Kidney (tissue), 14 donors: ENCODE results near the gene KIF9. TPM values are rescaled to one million over a fixed set of nuclear protein-coding genes. Genes with fewer than 3 reads are reported as not detected.

ENCODE experiments used
- DNase-seq, 5 donors: peaks; one replicate each; pipeline ENCODE4 v3.0.0-alpha.2; 2013 to 2020
- FAIRE-seq: peaks from 2 replicates; lab custom pipeline; 2012; peaks lifted over from hg19 to GRCh38; lab: Jason Lieb, UNC
- H3K27ac ChIP-seq, 2 donors: one replicate each; pipeline ENCODE4 v1.7.0; 2013; ENCODE audit warnings: low read depth in 2 of 2, low read length in 2 of 2, inconsistent platforms in 1 of 2
- H3K27me3 ChIP-seq: one replicate; pipeline ENCODE4 v1.7.1; 2013; ENCODE audit warnings: low read length, inconsistent platforms; ENCODE audit not compliant: control insufficient read depth, insufficient read depth
- H3K36me3 ChIP-seq, 3 donors: one replicate each; pipeline versions ENCODE4 v1.7.0 to v1.7.1; 2013; ENCODE audit warnings: low read length in 3 of 3, control low read depth in 1 of 3, inconsistent platforms in 1 of 3; ENCODE audit not compliant: insufficient read depth in 3 of 3, control insufficient read depth in 2 of 3
- H3K4me1 ChIP-seq, 3 donors: one replicate each; pipeline versions ENCODE4 v1.7.0 to v1.7.1; 2013; ENCODE audit warnings: low read length in 3 of 3, inconsistent platforms in 1 of 3, low read depth in 1 of 3; ENCODE audit not compliant: control insufficient read depth in 2 of 3, insufficient read depth in 2 of 3
- H3K4me3 ChIP-seq, 3 donors: one replicate each; pipeline versions ENCODE4 v1.7.0 to v1.8.1; 2013; ENCODE audit warnings: low read length in 3 of 3, control low read depth in 1 of 3, inconsistent platforms in 1 of 3
- H3K9ac ChIP-seq, 3 donors: one replicate each; pipeline versions ENCODE4 v1.7.0 to v1.7.1; 2013; ENCODE audit warnings: low read length in 3 of 3, control low read depth in 1 of 3, inconsistent platforms in 1 of 3
- H3K9me3 ChIP-seq, 3 donors: one replicate each; pipeline versions ENCODE4 v1.7.0 to v1.7.1; 2013; ENCODE audit warnings: low read length in 3 of 3, control low read depth in 1 of 3, inconsistent platforms in 1 of 3; ENCODE audit not compliant: control insufficient read depth in 2 of 3, insufficient read depth in 1 of 3
- CTCF ChIP-seq: IDR thresholded peaks from 3 replicates; pipeline ENCODE4 v1.5.1; 2012; ENCODE audit warnings: mild to moderate bottlenecking, moderate library complexity, borderline replicate concordance; ENCODE audit not compliant: insufficient read depth; ENCODE audit errors: extremely low read depth
- intact Hi-C: fragments of 100-400 bp; cut with DNase I; formaldehyde crosslinking; loops from one replicate; pipeline ENCODE4 v1.11.1; 2022
- polyA plus RNA-seq: library from polyadenylated mRNA; stranded (reverse); fragments of 350-450 nt; fragmentation: Illumina TruSeq; extraction: RNeasy Lipid Tissue Mini Kit (QIAGEN cat#74804); gene quantifications from one replicate; pipeline ENCODE4 v1.2.3, GENCODE V29; 2014; ENCODE audit warnings: low read depth, low replicate concordance; ENCODE audit not compliant: insufficient read depth
- total RNA-seq: library from RNA; stranded (reverse); fragmentation: NEBNext Ultra II Directional; extraction: Animal tissue kit (Norgen Biotek cat#: 25700); gene quantifications from one replicate; pipeline ENCODE4 v1.2.1, GENCODE V29; 2021
- donor health status: control.
- donor health status: control.
- donor health status: control.
- donor health status: control.
- donor health status: control.
- donor health status: DM: yes; HTN: yes; CAD: no.
- donor health status: Normal renal cell carcinoma (clear cell type).

KIF9 gene
- total and polyA plus RNA-seq, 2 donors from 2014 or later, result 16.9 to 32.9 TPM

- no peak for DNase-seq
- no peak overlapping the region for H3K9ac ChIP-seq
- FAIRE-seq, result no peak
- intact Hi-C loops, result no loop called here
- H3K27me3 ChIP-seq, result no peaks in the 10 kb centered on the region
- H3K27ac ChIP-seq, result no peak overlapping the region
- no peaks in the 10 kb centered on the region for H3K9me3 ChIP-seq
- no peak overlapping the region for H3K4me3 ChIP-seq
- H3K4me1 ChIP-seq, result peaks cover 0 to 5% (median 0%) of the 10 kb centered on the region in 3 donors
- peaks cover 0 to 3% (median 0%) of the 10 kb centered on the region in 3 donors for H3K36me3 ChIP-seq
- TF ChIP-seq CTCF, result no peak
These were observed 17.1 kb upstream of the KIF9 start for GRCh38 chr3:47299381-47300318.

- no peak for TF ChIP-seq CTCF
- H3K27me3 ChIP-seq, result no peaks in the 10 kb centered on the region
- intact Hi-C loops, result no loop called here
- H3K9me3 ChIP-seq, result no peaks in the 10 kb centered on the region
- FAIRE-seq (no peak), DNase-seq (no peak)
- no peak overlapping the region for H3K4me3 ChIP-seq
- H3K4me1 ChIP-seq, result peaks cover 0 to 5% (median 0%) of the 10 kb centered on the region in 3 donors
- no peak overlapping the region for H3K9ac ChIP-seq
- H3K36me3 ChIP-seq, result peaks cover 0 to 3% (median 0%) of the 10 kb centered on the region in 3 donors
- no peak overlapping the region for H3K27ac ChIP-seq
These were observed 15.8 kb upstream of the KIF9 start for GRCh38 chr3:47298439-47298838.

GRCh38 chr3:47296562-47297302, 14.1 kb upstream of the KIF9 start:
- H3K9me3 ChIP-seq, result no peaks in the 10 kb centered on the region
- no peak for TF ChIP-seq CTCF
- H3K4me3 ChIP-seq, result no peak overlapping the region
- no peak overlapping the region for H3K9ac ChIP-seq
- peaks cover 0 to 5% (median 0%) of the 10 kb centered on the region in 3 donors for H3K4me1 ChIP-seq
- FAIRE-seq, result no peak
- intact Hi-C loops, result no loop called here
- no peak for DNase-seq
- no peak overlapping the region for H3K27ac ChIP-seq
- H3K36me3 ChIP-seq, result no peaks in the 10 kb centered on the region
- H3K27me3 ChIP-seq, result no peaks in the 10 kb centered on the region
